ENCODE measurements around the gene BCAS3. TPM values are rescaled to one million over a fixed set of nuclear protein-coding genes. Genes with fewer than 3 reads are reported as not detected.

Gene BCAS3
- total RNA-seq, 2 donors from 2014 or later = 28.0 to 33.4 TPM

DNA sequence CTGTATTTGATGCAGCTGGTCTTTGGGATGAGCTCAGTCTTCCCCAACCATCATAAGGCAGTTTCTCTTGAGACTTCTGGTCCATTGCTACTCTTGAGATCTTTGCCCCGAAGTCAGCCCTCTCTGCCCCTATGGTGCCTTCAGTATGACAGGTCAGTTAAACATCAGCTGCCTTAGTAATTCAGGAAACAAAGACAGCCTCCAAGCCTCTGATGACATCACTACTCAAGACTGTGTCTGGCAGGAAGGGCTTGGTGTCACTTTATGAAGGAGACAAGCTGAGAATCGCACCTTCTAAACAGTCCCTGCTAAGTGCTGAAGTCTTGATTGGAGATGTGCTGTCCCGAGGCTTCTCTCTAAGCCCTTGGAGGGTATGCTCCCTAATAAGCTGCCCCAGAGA, 617.1 kb downstream of the BCAS3 start:
- Mint-ChIP-seq H3K27me3 (ENCODE audit: low read depth) (no peaks in the 10 kb centered on the region), H3K9me3 (no peaks in the 10 kb centered on the region), H3K4me3 (no peak overlapping the region), H3K36me3 (ENCODE audit: insufficient read depth in 2 of 2) (no peaks in the 10 kb centered on the region), H3K4me1 (ENCODE audit: low read depth) (no peaks in the 10 kb centered on the region), H3K27ac (no peak overlapping the region)
- ATAC-seq (replicated peaks in 1 of 2) (no peak), DNase-seq (no peak)

GRCh38 chr17:61296058-61296457, 618.4 kb downstream of the BCAS3 start:
- Mint-ChIP-seq H3K27me3 (ENCODE audit: low read depth) (no peaks in the 10 kb centered on the region), H3K27ac (no peak overlapping the region), H3K4me1 (ENCODE audit: low read depth) (no peaks in the 10 kb centered on the region), H3K36me3 (ENCODE audit: insufficient read depth in 2 of 2) (no peaks in the 10 kb centered on the region), H3K9me3 (no peaks in the 10 kb centered on the region), H3K4me3 (no peak overlapping the region)
- ATAC-seq (replicated peaks in 1 of 2) (no peak), DNase-seq (no peak)

DNA sequence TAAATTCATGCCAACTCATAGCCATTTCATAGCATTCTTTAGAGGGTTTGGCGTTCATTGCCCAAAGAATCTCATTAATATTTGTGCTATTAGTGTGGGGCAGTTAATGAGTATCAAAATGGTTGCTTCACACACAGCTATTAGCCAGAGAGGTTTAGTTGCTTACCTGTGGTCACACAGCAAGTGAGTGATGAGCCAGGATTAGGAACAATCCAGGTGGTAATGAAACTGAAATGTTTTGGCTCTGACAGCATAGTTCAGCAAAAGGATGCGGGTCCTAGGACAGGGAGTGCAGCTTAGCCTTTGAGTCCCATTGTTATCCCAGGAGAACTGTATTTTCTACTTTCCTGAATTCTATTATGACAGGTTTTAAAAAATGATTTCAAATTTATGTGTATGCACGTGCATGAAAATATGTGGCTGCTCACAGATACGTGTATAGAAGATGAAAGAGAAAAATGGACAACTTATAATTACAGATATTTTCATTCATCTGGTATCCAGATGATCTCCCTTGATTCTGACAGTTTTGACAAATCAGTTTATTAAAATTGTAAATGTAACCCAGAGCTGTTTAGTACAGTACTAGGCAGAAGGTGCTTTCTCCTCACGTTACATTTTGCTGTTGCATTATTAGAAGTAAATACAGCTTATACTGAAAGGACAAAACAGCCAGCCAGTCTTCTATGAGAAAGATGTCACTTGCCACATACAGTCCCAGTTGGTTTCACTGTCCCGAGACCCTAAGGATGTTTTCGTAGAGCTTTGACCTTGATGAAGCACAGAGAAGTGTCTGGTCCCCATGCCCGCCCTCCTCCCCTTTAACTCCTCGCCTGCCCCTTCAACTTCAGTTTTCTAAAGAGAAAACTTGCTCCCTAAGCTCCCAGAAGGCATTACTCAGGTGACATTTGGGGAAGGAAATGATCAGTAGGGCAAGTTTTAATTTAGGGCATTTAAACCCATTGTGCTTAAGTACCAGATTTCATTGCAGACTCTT, 622.2 kb downstream of the BCAS3 start:
- Mint-ChIP-seq H3K9me3 (no peaks in the 10 kb centered on the region), H3K27ac (no peak overlapping the region), H3K4me1 (ENCODE audit: low read depth) (no peaks in the 10 kb centered on the region), H3K36me3 (ENCODE audit: insufficient read depth in 2 of 2) (no peaks in the 10 kb centered on the region), H3K4me3 (no peak overlapping the region), H3K27me3 (ENCODE audit: low read depth) (no peaks in the 10 kb centered on the region)
- DNase-seq = no peak
- ATAC-seq (replicated peaks in 1 of 2) = no peak

- H3K36me3 Mint-ChIP-seq (ENCODE audit: insufficient read depth in 2 of 2) = no peaks in the 10 kb centered on the region
- no peaks in the 10 kb centered on the region for H3K4me1 Mint-ChIP-seq (ENCODE audit: low read depth)
- H3K9me3 Mint-ChIP-seq = no peaks in the 10 kb centered on the region
- no peak overlapping the region for H3K4me3 Mint-ChIP-seq
- H3K27ac Mint-ChIP-seq = no peak overlapping the region
- H3K27me3 Mint-ChIP-seq (ENCODE audit: low read depth) = no peaks in the 10 kb centered on the region
- no peak for DNase-seq
- ATAC-seq (replicated peaks in 1 of 2) = no peak
Measured at GRCh38 chr17:61302953-61303816, 625.5 kb downstream of the BCAS3 start.

DNA sequence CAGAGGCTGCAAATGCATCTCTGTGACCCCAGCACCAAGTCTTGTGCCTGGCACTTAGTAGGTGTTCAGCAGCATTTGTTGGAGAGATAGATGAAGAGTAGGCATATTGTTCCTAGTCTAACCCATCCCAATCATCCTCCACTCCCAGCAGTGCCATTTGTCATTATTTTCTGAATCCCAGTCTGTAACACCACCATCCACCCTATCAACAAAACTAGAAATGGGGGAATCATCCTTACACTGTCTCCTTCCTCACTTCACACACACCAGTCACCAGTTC, 626.1 kb downstream of the BCAS3 start:
- no peaks in the 10 kb centered on the region for H3K36me3 Mint-ChIP-seq (ENCODE audit: insufficient read depth in 2 of 2)
- H3K4me1 Mint-ChIP-seq (ENCODE audit: low read depth) = no peaks in the 10 kb centered on the region
- H3K9me3 Mint-ChIP-seq = no peaks in the 10 kb centered on the region
- no peaks in the 10 kb centered on the region for H3K27me3 Mint-ChIP-seq (ENCODE audit: low read depth)
- no peak for ATAC-seq (replicated peaks in 1 of 2)
- DNase-seq = no peak
- H3K4me3 Mint-ChIP-seq = no peak overlapping the region
- no peak overlapping the region for H3K27ac Mint-ChIP-seq

DNA sequence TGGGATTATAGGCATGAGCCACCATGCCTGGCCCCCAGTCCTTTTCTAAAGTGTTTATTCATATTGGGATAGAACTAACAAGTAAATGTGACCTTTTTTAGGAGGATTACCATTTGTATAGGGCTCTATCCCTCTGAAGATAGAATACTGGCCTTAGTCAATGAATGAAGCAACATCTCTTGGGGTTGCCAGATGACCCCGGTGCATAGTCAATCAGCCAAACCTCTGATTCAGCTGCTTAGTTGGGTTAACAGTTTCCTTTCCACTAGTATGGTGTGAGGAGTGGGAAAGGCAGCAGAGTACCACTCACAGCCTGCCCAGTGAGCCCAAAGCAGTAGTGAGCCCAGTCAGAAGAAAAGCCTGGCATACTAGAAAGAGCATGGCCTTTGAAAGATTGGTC, 627.4 kb downstream of the BCAS3 start:
- no peak overlapping the region for H3K4me3 Mint-ChIP-seq
- H3K27me3 Mint-ChIP-seq (ENCODE audit: low read depth) = no peaks in the 10 kb centered on the region
- H3K4me1 Mint-ChIP-seq (ENCODE audit: low read depth) = no peaks in the 10 kb centered on the region
- ATAC-seq (replicated peaks in 1 of 2) = no peak
- no peaks in the 10 kb centered on the region for H3K9me3 Mint-ChIP-seq
- no peaks in the 10 kb centered on the region for H3K36me3 Mint-ChIP-seq (ENCODE audit: insufficient read depth in 2 of 2)
- DNase-seq = no peak
- H3K27ac Mint-ChIP-seq = no peak overlapping the region

DNA sequence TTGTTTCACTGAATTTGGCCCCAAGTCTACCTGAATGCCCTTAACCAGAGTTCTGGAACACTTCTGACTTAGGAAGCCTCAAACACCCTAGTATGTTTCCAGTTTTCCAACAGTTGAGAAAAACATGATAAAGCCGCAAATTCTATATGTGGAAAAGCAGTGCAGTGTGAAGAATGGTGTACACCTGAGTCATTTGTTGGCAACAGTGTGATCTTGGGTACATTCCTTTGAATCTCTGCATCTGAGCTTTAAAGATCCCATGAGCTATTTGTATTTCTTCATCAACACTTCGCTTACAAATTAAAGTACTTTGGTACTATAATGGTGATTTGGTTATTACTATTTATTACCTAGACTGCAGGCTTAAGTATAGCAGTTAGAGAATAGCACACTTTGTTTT, 628.4 kb downstream of the BCAS3 start:
- no peaks in the 10 kb centered on the region for H3K36me3 Mint-ChIP-seq (ENCODE audit: insufficient read depth in 2 of 2)
- H3K27ac Mint-ChIP-seq = no peak overlapping the region
- no peak for DNase-seq

GRCh38 chr17:61307905-61308886, 630.5 kb downstream of the BCAS3 start:
- Mint-ChIP-seq H3K27me3 (ENCODE audit: low read depth) (no peaks in the 10 kb centered on the region), H3K4me1 (ENCODE audit: low read depth) (no peaks in the 10 kb centered on the region), H3K36me3 (ENCODE audit: insufficient read depth in 2 of 2) (no peaks in the 10 kb centered on the region), H3K4me3 (no peak overlapping the region), H3K27ac (no peak overlapping the region), H3K9me3 (no peaks in the 10 kb centered on the region)
- DNase-seq (no peak), ATAC-seq (replicated peaks in 1 of 2) (no peak)

More for the DNA sequence above, 628.4 kb downstream of the BCAS3 start:
- no peaks in the 10 kb centered on the region for H3K4me1 Mint-ChIP-seq (ENCODE audit: low read depth)
- no peaks in the 10 kb centered on the region for H3K9me3 Mint-ChIP-seq
- ATAC-seq (replicated peaks in 1 of 2) = no peak
- H3K27me3 Mint-ChIP-seq (ENCODE audit: low read depth) = no peaks in the 10 kb centered on the region
- H3K4me3 Mint-ChIP-seq = no peak overlapping the region

DNA sequence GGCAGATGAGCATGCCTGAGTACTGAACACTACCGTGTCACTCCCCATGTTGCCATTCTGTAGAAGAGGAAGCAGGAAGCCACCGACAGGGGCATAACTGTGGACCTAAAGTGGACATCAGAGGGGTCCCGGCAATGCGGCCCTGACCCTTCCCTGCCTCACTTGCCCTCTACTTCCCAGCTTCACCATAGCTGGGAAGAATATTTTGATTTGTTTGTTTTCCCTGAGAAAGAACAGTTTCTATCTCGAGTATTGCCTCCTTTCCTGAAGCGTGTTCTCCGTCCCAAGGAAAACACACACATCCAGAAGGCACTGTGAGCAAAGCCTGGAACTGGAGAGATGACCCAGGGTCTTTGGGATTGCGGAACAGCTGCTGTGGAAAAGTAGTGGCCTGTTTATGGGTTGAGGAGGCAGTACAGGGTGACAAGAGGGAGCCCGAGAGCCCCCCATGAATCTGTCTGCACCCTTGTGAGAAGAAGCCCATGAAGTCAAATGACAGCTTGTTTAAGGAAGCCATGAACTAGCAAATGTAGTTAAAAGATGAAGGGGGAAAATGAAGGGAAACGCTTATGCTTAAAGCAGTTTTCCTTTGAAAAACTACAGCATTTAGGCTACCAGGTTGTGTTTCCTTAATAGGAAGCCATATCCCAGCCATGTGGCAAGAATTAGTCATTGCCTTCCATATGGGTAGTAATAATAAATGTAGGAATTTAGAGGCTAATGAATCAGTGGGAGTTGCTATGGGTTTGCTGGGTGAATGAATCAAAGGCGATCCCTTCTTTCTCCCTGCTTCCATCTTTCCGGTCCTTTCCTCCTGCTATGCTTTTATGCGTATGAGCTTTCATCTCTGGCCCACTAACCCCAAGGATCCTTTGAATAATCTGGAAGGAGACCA, 632.0 kb downstream of the BCAS3 start:
- no peak for DNase-seq
- ATAC-seq (replicated peaks in 1 of 2) = no peak
- Mint-ChIP-seq H3K4me1 (ENCODE audit: low read depth) (no peaks in the 10 kb centered on the region), H3K36me3 (ENCODE audit: insufficient read depth in 2 of 2) (no peaks in the 10 kb centered on the region), H3K4me3 (no peak overlapping the region), H3K9me3 (no peaks in the 10 kb centered on the region), H3K27ac (no peak overlapping the region), H3K27me3 (ENCODE audit: low read depth) (no peaks in the 10 kb centered on the region)

DNA sequence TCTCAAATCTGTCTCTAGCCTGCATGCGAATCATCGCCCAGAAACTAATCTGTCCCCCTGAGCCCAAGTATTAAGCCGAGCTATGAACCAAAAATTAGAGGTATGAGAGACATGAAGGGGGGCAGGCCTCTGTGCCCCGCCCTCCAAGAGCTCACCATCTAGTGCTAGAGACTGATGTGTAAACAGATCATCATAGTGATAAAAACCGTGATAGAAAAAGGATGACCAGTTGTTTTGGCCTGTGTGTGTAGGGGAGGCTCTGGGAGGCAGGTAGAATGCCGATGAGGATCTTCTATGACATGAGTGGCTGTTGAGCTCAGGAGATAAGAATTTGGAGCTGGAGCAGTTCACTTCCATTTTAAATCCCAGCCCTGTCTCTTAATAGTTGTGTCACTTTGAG, 632.9 kb downstream of the BCAS3 start:
- H3K4me1 Mint-ChIP-seq (ENCODE audit: low read depth) = no peaks in the 10 kb centered on the region
- ATAC-seq (replicated peaks in 1 of 2) (no peak), DNase-seq (no peak)
- no peaks in the 10 kb centered on the region for H3K9me3 Mint-ChIP-seq
- H3K27me3 Mint-ChIP-seq (ENCODE audit: low read depth) = no peaks in the 10 kb centered on the region
- no peak overlapping the region for H3K27ac Mint-ChIP-seq
- no peak overlapping the region for H3K4me3 Mint-ChIP-seq
- H3K36me3 Mint-ChIP-seq (ENCODE audit: insufficient read depth in 2 of 2) = no peaks in the 10 kb centered on the region

GRCh38 chr17:61312406-61313295, 635.0 kb downstream of the BCAS3 start:
- no peak overlapping the region for H3K27ac Mint-ChIP-seq
- no peak for ATAC-seq (replicated peaks in 1 of 2)
- H3K4me3 Mint-ChIP-seq = no peak overlapping the region
- no peaks in the 10 kb centered on the region for H3K36me3 Mint-ChIP-seq (ENCODE audit: insufficient read depth in 2 of 2)
- H3K27me3 Mint-ChIP-seq (ENCODE audit: low read depth) = no peaks in the 10 kb centered on the region
- DNase-seq = no peak
- no peaks in the 10 kb centered on the region for H3K4me1 Mint-ChIP-seq (ENCODE audit: low read depth)
- H3K9me3 Mint-ChIP-seq = no peaks in the 10 kb centered on the region

All from activated T-cell treated with anti-CD3 and anti-CD28 coated beads, Interleukin-2, amount 50 U/mL, for 72 hours (primary cell).